Measurements from ENCODE around the gene UNC79.

Gene UNC79

DNA sequence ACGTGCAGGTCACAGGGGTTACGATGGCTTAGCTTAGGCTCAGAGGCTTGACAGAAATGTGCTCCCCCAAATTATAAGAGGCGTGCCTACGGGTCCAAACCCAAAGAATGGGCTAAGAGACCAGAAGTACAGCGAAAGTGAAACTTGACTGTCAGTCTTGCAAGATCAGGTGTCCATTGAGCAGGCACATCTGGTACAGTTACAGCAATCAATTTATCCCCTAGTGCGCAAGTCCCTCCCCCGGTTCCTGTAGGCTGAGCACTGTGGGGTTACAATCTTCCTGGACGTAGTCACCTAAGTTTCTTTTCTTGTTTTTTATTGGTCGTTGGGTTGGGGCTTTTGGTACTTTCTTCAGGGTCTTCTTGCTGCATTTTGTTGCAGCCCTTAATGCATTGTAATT, 134.2 kb downstream of the UNC79 start:
- no peak for FAIRE-seq

DNA sequence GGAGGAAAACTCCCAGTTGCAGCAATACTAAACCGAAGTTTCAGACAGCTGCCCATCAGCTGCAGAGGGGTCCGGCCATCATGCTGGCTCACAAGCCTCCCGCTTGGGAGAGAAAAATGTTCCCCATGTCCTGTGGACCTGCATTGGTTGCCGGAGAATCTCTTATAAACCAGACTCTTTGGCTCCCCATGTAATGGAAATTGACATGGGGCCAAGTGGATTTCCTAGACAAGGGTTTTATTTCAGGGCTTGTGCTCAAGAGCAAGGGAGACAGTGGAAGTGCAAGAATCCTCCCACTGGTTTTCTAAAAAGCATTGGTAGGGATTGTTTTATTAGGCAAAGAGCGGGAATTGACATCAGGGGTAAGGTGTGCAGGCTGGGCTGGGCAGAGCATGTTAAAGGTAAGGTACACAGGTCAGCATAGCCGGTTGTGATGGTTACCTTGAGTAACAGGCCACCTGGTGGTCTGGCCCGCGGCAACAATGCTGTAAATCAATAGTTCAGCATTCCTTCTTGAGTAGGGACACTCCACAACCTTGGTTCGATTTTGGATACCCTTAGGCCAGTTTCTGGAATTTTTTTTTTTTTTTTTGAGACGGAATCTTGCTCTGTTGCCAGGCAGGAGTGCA, 135.4 kb downstream of the UNC79 start:
- no peak for FAIRE-seq

DNA sequence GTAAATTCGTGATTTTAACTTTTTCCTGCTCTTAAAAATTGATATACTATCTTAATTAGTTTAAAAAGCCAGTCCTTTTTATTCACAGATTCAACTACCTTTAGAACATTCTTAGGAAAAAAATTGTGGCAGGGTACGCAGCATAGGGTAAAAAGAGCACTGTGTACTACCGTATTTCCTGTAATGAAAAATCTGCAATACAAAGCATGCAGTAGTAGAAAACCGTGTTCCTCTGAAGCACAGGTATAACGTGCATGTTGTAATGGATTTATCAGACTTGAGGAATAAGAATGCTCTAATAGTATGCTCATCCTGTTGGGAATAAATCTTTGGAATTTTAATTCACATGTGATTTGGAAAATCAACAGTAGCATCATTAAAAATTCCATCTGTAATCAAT, 140.5 kb downstream of the UNC79 start:
- no peak for FAIRE-seq

DNA sequence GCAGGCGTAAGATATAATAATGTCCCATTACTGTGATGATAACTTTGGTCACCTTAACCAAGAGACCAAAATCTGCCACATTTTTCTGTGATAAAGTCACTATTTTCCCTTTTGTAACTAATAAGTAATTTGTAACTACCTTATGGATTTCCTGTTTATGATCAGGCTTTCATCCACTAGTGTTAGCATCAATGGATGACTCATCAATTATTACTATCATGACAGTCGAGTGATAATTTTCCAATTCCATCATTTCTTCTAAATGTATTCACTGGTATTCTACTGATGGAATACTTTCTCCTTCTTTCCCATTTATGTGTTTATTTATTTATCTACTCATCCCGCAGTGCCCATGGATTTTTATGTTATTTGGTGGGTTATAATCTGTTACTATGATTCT, 148.4 kb downstream of the UNC79 start:
- no peak for FAIRE-seq

DNA sequence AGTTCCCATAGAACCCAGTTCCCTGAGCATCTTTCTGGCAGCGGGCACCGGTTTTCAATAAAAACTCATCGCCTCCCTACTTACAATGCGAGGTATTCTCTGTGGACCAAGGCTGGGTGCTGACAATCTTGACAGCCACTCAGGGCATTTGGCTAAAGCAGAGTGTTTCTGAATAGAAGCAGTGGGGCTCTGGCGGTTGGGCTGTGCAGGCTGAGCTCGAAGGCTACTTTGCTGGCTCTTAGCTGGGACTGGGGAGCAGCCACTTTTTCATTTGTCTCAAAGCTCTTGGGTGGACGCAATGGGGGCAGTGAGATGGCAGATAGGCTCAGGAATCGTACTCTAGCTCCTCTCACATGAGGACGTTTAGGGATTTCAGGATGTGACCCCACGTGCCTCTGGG, 151.8 kb downstream of the UNC79 start:
- no peak for FAIRE-seq

DNA sequence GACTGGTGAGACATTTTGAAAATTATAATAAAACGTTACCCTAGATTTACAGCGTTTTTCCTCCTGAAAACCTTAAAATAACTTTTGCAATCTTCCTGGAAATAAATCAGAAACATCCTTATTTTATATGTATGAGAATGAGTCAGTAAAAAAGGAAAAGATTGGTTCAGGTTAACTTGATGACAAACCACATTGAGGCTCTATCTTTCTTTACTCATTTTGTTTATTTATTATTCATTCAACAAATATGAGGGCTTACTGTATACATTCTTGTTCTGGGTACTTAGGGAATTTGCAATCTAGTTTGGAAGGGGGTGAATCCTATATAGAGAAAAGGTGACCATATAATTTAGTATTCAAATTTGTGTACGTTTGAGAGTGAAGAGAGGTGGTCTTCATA, 156.6 kb downstream of the UNC79 start:
- peak; percentile 9 for FAIRE-seq

DNA sequence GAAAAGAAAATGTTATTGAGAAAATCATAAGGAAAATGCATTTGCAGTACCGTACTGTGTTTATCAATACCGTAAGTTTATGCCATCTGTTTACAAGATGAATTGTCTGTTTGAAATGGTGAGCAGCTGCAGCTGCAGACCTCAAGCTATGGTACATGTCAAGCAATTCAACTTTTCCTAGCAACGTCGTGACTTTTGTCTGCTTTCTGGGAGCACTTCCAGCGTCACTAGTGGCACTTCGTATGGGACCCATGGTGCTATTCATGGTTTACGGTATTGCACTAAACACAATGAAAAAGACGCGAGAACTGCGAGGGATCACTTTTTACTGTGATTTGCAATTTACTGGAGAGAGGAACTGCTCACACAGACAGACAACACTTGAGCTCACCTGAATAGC, 160.8 kb downstream of the UNC79 start:
- no peak for FAIRE-seq

DNA sequence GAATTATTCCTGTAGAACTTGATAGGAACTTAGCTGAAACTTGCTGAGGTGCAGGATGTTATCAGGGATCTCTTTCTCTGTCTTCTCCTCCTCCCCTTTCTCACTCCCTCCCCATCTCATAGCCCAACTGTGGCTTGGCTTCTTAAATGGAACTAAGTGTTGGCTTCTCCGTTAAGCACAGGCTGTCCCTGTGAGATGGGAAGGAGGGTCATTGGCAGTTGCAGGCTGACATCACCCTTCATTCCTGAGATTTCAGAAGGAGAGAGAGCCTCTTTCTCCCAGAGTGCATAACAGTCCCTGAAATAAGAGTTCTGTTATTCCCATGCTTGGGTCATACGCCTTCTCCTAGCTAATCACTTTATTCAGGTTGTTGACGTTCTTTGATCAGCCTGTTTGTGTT, 162.0 kb downstream of the UNC79 start:
- FAIRE-seq = no peak

DNA sequence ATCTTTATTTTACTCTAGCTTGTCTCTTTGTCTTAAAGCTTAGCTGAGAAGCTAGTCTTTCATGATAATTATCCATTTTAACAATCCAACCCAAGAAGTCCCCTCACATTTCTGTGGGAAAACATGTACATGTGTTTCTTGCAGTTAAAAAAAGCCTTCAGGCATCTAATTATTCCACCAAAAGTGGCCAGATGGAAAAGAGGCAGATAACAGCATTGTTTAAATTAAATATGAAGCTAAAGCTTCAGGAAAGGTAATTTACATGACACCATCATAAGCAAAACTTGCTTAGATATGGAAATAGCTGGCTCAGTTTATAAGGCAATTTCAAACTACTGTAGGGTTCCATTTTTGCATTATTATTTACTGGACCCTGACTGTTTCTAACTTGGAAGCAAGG, 175.4 kb downstream of the UNC79 start:
- FAIRE-seq = no peak

DNA sequence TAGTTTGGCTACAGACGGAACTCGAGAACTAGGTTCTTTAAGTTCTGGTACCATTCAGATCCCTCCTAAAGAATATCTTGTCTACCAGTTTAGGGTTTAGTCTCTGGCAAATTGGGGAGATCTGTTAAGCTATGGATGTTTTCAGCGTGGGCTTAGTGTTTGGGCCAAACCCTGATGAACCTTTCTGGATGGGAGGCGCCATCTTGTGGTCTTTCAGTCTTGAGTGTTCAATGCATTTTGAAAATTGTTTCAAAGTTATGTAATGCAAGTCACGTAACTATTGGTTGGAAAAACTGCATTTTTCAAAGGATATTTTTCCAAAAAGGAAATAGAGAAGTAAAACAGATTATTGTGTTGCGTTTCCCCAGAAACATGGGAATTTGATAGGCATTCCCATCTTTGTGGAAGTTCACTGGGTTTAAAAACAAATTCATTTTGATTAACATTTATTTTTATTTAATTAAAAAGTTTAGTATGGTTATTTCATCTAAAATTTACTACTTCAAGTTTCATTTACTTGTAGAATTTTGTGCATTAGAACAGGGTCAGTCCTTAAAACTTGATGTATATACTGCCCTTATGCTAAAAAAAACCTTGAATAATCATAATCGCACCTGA, 188.5 kb downstream of the UNC79 start:
- FAIRE-seq = peak; percentile 84

DNA sequence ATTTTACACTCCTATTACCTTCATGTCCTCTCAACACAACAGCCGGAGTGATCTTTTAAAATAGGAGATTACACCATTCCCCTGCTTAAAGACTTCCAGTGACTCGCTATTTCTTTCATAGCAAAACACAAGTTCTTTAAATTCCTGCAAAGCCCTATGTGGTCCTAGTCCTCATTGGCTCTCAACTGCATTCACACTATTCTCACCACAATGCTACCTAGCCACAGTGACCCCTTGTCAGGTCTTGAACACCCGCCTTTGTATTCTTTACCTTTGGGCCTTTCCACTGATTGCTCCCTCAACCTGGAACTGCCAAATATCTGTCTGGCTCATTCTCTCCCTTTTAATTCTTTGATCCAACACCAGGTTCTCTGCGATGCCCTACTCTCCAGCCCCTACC, 197.3 kb downstream of the UNC79 start:
- no peak for FAIRE-seq

DNA sequence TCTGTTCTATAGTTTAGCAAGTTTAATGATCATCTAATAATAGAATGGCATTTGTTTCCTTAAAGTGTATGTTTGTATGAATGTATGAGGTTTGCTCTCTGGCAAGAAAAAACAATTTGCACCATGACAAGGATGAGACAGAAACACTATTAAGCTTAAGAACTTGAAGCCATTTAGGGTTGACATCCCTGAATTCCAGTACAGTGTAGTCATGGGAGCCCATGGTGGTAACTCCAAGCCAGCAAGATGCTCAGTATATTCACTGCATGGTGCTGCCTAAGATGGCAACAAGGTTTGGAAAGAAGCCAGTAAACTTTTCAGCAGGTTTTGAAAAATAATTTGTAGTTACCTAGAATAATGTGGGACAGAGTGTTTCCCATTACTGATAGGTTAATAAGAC, 198.9 kb downstream of the UNC79 start:
- peak; percentile 13 for FAIRE-seq

DNA sequence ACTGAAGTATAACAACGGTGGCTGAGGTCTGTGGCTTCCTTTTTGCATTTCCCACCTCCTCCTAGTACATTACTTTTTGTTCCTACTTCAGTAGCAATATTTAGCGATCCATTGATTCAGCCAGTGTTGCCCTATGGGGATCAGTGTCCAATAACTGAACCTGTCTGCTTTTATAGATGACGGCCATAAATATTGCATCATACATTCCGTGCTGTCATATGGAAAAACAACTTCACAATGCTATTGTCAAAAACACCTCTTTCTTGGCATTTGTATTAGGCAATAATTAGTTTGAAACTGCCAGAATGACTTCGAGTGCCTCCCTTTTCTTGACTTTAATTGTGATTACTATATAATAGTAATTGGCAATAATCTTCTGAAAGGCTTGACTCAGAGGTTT, 208.1 kb downstream of the UNC79 start:
- no peak for FAIRE-seq

DNA sequence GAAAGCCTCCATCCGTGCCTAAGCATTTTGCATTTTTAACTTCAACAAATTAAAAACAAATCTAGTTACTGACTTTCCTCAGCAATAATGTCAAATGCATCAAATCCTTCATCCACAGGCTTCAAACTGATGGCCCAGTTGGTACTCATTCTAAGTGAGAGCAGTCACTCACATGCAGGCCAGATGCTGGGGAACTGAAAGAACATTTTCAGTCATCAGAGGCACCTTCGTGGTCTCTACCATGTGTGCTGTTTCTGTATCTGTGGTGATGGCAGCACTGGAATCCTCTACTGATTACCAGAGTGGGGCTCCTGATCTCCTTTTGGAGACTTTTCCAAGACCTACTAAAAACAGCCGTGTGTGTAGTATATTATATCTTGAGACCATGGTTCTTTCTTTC, 212.4 kb downstream of the UNC79 start:
- no peak for FAIRE-seq

DNA sequence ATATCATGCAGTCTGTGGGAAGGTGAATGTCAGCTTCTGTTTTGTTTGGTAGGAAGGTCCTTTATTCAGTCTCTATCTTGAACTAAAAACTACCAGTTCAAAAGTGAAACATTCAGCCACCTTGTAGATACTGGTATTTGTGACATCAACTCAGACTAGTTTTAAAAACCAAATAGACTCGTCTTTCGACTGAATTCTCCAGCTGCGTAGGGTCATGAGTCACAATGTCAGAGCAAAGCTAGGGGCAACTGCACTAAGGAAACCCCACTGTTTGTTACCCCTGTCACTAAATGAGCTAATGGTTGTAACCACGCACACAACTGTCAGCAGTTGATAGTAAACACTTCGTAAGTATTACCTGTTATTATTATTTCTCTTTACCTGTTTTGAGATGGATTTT, 212.9 kb downstream of the UNC79 start:
- no peak for FAIRE-seq

DNA sequence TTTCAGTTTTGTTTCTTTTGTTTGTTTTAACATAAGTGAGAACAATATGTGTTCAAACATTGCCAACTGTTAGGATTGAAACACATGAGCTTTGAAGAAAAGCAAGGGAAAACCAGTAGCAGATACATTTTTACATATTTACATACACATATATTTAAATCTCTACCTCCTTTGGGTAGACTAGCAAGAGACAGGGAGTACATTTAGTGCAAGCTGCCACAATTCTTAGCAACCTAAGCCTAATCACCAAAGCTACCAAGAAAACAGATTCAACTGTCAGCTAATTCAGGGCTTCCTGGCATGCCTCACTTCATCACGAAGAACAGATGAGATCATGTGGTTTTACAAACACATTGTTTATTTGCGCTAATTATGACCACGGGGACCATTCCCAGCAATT, 214.5 kb downstream of the UNC79 start:
- peak; percentile 82 for FAIRE-seq

DNA sequence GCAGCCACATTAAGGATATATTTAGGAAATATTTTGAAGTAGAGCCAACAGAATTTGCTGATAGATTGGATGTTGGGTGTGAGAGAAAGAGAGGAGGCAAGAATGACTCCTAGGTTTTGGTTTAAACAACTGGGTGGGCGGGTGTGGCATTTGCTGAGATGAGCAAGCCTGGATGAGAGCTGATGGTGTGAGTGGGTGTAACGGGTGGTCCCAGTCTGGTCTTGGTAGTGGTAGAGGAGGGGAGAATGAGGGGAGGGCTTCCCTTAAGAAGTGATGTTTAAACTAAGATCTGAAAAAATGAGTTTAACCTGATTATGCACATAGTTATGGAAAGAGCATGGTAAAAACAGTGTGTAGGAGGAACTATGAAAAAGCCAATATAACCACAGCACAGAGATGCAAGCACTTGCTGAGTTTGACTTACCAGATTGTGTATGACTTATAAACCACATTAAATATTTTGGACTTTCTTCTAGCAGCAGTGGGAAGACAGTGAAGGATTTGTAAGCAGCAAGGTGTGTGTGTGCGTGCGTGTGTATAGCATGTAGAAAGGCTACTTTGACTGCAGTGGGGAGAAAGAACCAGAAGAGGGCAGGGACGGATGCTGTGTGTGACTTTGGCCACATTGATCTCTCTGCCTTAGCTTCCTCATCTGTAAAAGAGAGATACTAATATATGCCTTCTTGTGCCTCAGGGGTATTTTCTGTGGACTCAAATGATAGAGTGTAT, 217.9 kb downstream of the UNC79 start:
- no peak for FAIRE-seq

DNA sequence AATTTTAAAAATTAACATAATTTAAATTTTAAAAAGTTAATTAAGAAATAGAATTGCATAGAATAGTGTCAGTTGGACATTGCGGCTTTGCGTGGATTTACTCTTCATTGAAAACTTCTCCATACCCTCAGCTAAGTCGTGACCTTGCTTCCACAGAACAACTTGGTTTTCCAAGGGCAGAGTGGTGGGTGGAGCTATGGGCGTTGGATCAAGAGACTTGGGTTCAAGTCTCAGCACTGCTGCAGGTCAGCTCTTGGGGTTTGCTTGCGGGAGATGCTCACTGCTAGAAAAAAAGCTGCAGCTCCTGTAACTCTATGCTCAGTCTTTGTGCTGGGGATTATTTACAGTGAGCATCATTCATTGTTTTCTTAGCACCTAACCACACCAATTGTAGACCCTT, 223.9 kb downstream of the UNC79 start:
- FAIRE-seq = no peak

DNA sequence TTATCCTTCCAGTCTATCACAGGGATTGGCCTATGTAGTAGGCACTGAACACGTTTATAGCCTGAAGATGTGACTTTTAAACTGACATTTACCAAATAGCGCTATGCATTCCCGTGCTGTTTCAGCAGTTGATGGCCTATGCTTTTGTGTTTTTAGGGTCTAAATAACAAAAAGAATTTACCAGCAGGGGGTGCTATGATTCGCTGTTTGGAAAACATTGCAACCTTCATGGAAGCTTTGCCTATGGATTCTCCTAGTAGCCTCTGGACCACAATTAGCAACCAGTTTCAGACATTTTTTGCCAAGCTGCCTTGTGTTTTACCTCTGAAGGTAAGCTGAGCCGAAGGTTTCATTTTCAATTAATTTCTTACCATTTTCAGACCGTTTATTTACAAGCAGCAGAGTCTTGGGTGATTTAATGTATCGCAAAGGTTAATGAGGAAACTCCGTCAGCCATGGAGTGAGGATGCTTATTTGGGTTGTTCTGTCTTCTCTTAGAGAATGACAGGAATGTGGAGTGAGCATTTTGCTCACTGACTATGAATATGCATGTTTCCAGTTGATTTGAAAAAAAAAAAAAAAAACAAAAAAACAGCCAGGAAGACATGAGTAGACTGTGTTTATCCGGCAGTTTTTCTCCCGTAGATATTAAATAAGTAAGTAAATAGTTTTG, 224.5 kb downstream of the UNC79 start:
- FAIRE-seq = peak; percentile 38

DNA sequence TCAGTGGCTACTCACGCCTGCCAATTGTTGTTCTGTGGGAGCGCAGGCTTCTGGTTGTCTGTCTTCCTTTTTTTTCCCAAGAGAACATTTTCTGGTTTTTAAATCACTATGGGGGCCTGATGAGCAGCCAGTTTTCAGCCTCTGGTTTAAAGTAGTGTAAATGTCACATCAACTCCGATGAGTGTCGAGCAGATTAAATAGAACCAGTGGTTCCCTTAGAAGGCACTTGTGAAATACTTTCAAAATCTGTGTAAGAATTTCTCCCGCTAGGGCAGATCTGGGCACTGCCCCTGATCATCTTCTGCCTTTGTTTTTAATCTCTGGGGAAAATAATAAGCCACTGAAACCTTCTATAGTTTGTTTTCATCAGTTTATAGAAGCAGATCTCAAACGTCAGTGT, 227.1 kb downstream of the UNC79 start:
- no peak for FAIRE-seq

DNA sequence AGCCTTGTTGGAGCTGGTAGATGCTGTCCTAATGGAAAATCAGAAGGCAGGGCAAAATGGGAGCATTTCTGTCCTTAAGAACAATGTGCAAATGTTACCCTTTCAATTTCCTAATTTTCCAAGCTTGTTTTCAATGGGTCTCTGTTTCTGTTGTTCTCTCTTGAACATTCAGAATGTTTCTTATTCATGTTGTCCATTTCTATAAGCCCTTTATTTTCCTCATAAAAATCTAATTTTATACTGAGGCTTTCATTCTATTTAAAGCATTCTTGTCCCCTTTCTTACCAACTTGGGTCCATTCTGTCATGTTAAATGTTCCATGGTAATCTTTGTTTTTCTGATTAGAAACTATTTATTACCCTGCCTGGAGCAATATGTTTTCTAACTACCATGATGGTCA, 232.6 kb downstream of the UNC79 start:
- FAIRE-seq = no peak

DNA sequence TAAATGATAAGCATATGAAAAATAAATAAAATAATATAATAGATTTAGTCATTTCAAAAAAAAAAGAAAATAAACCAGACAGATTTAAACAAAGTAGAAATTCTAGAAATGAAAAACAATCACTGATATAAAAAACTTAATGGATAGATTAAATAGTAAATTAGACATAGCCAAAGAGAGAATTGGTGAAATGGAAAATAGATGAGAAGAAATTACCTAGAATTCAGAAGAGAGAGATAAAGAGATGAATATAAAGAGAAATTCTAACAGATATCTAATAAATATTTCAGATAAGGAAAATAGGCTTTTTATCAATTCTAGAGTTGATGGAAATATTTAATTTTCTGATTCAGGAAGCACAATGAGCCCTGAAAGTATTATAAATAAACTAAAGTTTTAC, 234.4 kb downstream of the UNC79 start:
- peak; percentile 94 for FAIRE-seq

DNA sequence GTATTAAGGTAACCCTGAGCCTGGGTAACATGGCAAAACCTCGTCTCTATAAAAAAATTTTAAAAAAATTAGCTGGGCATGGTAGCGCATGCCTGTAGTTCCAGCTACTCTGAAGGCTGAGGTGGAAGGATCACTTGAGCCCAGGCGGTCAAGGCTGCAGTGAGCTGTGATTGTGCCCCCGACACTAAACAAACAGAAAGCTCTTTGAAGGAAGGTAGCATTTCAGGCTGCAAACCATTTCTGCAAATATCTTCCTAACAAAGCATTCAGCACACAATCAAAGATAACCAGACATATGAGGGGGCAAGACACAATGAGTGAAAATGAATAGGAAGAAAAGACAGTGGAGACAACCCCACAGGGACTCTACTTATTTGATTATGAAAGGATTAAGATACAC, 238.9 kb downstream of the UNC79 start:
- FAIRE-seq = no peak

DNA sequence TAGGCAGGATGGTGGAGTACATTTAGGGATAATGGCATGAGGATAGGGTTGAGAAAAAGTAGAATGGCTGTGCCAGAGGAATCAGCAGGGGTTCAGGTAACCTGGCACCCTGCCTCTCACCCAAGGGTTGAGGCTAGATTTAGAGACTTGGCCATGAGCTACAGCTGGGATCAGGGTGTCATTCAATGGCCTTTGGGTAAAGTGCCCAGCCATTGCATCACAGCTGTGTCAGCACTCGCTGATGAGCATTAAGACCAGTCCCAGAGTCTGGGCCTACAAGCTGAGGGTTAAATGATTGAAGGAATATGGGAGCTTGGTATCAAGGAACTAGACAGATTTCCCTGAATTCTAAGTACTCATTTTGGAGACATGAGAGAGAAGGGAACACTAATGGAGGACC, 243.6 kb downstream of the UNC79 start:
- no peak for FAIRE-seq
